GM11168 (cell line): Measurements from ENCODE around the gene TOB1.

Experiments
- in situ Hi-C: fragments of 300-500 bp; cut with MboI; formaldehyde crosslinking; loops from one replicate; pipeline ENCODE4 v1.12.0; 2022; ENCODE audit warnings: low sequenced_read_pairs; ENCODE audit not compliant: unreplicated experiment

TOB1 gene

DNA sequence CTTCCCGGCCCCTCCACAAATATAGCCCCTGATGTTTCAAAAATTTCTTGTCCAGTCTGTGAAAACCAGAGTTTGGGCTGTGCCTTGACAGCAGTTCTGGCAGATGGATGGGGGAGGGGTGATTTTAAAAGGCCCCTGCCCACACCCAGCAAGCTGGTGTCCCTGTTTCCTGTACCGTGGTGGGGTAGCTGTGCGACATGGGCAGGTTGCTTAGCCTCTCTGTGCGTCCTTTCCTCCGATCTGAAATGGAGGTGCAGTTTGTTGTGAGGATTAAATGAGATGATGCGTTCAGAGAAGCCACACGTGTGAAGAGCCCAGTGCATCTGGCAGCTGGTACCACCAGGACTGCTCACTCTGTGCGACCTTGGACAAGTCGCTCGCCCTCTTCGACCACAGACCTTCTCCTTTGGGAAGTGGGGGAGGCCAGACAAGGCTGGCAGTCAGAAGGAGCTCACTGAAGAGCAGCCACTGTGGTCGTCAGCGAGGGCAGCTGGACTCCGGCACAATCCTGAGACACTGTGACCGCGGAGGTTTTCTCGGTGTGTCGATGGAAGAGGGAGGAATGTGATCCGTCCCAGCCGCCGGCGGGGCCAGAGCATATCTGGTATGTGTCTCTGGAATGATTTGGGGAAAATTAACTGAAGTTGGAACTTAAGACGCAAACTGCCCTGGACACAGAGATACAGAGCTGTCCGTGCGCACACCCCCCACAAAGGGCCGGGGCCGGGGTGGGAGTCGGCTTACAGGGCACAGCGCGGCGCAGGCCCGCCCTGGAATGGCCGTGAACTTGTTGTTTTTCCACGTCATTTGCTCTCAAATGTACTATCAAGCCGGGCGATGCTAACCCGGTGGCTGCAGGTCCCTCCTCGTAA is 31.5 kb downstream of the TOB1 start:
- in situ Hi-C loops = loop anchor here (5.0 kb wide), 1 partner anchor 52 kb away; no protein-coding TSS in a partner anchor

DNA sequence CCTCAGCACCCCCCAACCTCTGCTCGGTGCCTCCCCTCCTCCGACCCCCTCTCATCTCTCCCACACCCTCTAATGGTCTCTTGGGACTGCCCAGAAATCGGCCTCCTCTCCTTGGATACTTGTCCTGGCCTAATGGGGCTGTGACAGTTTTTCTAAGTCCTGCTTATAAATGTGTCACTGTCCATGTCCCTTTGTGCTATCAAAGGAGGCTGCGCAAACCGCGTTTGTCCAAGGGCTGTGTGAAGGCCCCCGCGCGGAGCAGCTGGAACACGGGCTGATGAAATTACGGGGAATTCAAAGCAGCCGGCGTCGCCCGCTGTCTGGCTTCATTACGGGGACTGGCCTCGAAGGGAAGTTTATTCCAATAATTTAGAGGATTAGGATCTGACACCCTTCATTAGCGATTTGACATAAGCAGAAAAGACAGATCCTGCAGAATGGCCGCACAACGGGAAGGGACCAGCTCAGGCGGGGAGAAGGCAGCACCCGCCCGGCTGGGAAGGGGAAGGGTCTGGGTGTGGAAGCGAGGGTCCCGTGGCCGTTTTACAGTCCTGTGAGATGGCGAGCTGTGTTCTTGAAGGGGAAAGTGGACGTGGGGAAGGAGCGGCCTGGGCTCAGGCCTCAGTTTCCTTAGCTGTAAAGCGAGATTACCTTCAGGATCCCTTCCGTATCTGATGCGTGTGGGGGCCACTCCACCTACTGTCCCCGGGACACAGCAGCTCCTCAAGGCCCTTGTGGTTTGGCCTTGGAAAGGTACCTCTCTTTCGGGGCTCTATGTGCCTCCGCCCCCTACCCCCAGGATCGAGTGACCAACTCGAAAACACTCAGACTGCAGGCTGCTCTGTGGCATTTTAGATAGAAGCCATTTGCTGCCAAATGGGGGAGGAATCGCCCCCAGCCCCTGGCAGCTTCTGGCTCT is 32.4 kb downstream of the TOB1 start:
- in situ Hi-C loops = loop anchor here (5.0 kb wide), 1 partner anchor 51 kb away; no protein-coding TSS in a partner anchor

GRCh38 chr17:50832864-50833381 is 33.2 kb downstream of the TOB1 start:
- in situ Hi-C loops = loop anchor here (5.0 kb wide), 1 partner anchor 51 kb away; no protein-coding TSS in a partner anchor

GRCh38 chr17:50832267-50832863 is 33.8 kb downstream of the TOB1 start:
- in situ Hi-C loops = loop anchor here (5.0 kb wide), 1 partner anchor 50 kb away; no protein-coding TSS in a partner anchor

DNA sequence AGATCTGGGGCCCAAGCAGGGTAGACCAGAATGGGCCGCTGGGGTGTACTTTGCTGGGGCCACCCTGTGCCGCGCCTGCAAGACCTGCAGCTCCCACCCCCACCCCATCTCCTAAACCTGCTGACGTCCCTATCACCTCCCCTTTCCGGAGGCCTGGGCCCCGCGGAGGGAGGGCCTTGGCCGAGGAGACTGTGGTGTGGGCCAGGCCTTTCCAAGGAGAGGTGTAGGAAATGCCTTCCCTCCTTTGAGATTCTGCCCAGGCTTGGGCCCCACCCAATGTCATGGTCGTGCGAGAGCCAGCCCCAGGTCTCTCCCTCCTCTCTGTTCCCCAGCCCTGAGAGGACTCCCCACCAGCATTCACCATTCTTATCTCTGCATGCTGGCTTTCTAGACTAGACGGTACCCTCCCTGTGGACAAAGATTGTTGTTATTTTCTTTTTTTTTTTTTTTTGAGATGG is 34.7 kb downstream of the TOB1 start:
- in situ Hi-C loops = loop anchor here (5.0 kb wide), 1 partner anchor 49 kb away; no protein-coding TSS in a partner anchor

DNA sequence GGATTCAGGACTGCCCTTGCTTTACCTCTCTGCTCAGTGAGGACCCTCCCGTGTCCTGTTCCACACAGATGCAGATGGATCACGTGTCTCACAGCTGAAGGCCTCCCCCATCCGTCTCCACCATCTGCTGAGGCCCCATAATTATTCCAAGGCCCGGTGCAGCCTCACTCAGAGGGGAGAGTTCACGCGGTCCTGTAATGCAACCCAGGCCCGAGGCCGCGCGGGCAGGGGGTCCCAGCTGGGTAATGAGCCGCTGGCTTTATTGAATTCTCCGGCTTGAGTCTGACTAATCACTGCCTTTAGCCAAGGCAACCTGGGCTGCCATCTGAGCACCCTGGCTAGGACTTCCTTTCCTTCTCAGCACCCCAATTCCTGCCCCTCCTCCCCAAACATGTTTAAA is 35.2 kb downstream of the TOB1 start:
- in situ Hi-C loops = loop anchor here (5.0 kb wide), 1 partner anchor 49 kb away; no protein-coding TSS in a partner anchor

DNA sequence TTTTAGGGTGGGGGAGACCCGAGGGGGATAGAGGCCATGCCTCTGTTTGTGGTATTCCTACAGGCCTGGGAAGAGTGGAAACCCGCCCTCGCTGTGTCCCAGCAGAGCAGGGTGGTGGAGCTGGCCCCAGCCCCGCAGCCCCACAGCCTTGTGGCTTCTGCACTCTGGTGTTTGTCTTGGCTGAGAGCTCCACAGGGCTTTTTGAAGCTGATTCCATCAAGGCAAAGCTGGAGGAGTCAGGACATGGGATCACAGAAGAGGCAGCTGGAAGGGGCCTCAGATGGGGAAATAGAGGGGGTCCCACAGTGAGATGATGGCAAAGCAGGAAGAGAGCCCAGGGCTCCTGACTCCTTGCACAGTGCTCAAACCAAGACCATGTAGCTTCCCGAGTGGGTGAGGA is 35.8 kb downstream of the TOB1 start:
- in situ Hi-C loops = loop anchor here (5.0 kb wide), 1 partner anchor 48 kb away; no protein-coding TSS in a partner anchor

- in situ Hi-C loops = no loop called here
Observed at GRCh38 chr17:50829332-50829731, 36.8 kb downstream of the TOB1 start.

- in situ Hi-C loops = no loop called here
Observed at GRCh38 chr17:50828508-50829170, 37.5 kb downstream of the TOB1 start.

DNA sequence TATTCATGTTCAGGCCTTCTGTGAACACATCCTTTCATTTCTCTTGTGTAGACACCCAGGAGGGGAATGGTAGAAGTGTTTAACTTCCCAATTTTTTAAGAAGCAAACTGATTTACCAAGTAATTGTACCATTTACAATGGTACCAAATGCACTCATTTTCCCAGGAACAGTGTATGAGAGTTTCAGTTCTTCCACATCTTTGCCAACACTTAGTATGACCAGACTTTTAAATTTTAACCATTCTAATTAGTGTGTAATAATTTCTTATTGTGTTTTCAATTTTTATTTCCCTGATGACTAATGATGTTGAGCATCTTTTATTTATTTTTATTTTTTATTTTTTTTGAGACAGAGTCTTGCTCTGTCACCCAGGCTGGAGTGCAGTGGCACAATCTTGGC is 41.0 kb downstream of the TOB1 start:
- in situ Hi-C loops = no loop called here

- in situ Hi-C loops = no loop called here
Observed at GRCh38 chr17:50824429-50824828, 41.7 kb downstream of the TOB1 start.

DNA sequence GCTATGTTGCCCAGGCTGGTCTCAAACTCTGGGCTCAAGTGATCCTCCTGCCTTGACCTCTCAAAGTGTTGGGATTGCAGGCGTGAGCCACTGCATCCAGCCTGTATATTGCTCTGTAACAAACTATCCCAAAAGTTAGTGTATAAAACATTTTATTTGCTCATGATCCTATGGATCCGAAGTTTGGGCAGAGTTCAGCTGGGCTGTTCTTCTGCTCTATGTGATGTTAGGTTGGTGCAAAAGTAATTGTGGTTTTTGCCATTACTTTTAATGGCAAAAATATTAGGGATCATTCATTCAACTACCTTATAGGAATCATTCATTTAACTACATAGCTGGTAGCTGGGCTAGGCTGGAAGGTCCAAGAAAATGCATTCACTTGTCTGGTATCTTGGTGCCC is 43.6 kb downstream of the TOB1 start:
- in situ Hi-C loops = no loop called here

DNA sequence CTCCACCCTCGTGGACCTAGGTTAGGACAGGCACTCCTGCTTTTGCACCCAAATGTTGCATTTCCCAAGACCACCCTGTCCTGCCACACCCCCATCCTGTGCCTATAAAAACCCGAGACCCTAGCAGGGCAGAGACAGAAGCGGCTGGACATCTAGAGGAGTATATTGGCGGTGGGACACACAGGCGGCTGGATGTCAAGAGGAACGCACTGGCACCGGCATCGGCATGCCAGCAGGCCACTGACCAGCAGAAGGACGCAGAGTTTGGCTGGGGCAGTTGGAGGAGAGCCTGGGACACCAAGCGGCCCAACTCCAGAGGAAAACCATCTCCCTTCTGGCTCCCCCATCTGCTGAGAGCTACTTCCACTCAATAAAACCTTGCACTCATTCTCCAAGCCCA is 45.5 kb downstream of the TOB1 start:
- in situ Hi-C loops = no loop called here

GRCh38 chr17:50818921-50819657 is 47.1 kb downstream of the TOB1 start:
- in situ Hi-C loops = no loop called here

GRCh38 chr17:50818261-50818660 is 47.9 kb downstream of the TOB1 start:
- in situ Hi-C loops = no loop called here

- in situ Hi-C loops = no loop called here
Observed at GRCh38 chr17:50817838-50818237, 48.3 kb downstream of the TOB1 start.

- in situ Hi-C loops = no loop called here
Observed at GRCh38 chr17:50816771-50817751, 49.1 kb downstream of the TOB1 start.

DNA sequence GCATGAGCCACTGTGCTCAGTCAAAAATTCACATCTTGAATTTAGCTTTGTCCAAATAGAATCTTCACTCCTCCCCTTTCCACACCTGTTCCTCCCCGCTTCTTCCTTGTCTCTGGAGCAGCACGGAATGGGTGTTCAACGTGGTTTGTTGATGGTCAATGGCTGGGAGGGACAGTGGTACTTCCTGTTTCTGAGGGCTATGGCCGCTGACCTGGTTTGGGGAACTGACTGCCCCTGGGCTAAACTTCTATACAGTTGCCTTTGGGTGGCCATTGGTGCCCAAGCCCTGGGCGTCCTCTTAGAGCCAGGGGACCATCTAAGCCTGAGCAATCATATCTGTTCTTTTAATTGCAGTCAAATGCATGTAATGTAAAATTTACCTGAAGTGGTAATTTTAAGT is 49.9 kb downstream of the TOB1 start:
- in situ Hi-C loops = no loop called here
